ENCODE results near the gene RXRA.

RXRA gene

DNA sequence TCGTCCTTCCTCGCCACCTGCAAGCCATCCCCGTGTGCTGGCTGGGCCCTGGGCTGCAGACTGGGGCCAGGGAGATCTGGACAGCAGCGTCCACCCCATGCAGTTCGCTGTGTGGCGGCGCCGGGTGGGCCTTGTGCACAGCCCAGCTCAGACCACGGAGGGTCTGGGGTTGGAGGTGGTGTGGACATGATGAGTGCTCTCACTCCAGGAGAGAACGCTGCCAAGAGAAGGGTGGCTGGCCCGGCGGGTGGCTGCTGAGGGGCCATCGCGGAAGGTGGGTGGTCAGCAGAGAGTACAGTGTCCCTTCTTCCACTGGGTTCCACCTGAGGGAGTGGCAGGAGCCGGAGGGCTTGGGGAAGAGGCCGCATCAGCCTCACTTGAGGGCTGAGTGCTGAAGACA lies 44.4 kb downstream of the RXRA start:
- DNase-seq: no peak

DNA sequence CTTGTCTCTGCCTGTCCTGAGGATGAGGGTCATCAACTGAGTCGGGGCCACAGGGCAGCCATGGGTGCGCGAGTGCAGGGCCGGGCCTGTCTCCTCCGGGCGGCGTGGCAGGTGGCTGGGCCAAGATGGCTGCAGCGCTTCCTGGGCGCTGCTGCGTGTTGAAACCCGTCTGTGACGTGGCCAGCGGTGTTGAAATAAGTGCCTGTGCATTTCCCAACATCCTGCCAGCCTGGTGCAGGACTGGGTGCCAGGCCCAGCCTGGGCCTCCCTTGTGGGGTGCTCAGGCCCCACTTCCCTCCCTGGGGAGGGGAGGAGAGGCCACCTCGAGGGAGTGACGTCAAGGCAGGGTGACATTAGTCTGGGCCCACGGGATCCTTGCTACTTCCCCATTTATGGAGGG lies 45.5 kb downstream of the RXRA start:
- DNase-seq: no peak

DNA sequence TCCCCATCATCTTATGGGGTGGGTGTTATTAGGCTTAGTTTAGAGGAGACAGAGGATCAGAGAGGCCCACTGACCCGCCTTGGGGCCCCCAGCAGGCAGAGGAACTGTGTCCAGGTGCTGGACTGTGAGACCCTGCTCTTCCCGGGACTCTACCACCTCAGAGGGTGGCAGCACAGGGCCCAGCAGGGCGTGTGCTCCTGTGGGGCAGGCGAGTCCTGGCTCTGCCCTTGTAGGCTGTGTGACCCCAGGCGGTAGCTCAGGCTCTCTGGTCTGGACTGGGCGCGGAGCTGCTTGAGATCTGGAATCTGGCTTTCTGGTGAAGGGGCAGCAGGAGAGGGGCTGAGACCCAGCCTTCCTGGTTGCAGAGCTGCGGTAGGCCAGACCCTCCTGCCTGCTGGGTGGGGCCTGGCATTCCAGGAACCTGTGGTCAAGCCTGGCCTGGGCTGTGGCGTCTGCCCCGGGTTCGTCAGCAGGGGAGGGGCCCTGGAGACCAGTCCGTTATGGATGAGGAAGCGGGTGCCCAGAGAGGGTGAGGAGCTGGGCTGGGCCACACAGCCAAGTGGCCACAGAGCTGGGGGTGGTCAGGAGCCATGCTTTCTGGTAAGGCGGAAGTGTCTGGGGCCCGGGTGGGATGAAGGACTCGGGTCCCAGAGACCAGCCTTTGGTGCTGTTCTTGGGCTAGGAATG lies 46.5 kb downstream of the RXRA start:
- no peak for DNase-seq

DNA sequence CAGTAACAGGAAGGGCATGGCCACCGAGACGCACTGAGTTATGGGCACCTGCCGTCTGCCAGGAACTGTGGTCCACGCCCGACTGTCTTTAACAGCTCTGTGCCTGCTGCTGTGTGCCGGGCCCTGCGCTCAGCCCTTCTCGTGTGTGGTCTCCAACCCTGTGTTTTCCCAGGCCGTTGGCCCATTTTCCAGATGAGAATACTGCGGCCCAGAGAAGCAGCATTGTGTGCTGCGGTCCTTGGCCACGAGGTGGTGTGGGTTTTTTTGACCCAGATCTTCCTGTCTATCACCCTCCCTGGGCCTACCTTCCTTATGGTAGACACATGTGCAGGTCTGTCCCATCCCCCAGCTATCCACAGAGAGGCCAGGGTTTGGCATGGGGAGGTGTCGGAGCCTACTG lies 47.0 kb downstream of the RXRA start:
- peak; percentile 44 for DNase-seq

DNA sequence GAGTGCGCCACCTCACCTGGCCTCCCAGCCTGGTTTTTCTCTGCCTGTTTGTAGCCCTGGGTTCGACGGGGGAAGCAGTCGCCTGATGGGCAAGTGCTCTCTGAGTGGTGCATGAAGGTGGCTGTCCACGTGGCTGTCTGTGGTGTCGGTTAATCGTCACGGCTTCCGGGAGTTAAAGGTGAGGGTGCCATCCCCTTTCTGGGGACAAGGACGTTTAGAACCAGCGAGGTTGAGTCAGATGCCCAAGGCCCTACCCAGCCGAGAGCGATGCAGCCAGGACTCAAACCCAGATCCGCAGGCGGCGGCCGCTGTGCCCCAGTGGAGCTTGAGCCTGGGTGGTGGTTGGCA lies 47.7 kb downstream of the RXRA start:
- DNase-seq: no peak

DNA sequence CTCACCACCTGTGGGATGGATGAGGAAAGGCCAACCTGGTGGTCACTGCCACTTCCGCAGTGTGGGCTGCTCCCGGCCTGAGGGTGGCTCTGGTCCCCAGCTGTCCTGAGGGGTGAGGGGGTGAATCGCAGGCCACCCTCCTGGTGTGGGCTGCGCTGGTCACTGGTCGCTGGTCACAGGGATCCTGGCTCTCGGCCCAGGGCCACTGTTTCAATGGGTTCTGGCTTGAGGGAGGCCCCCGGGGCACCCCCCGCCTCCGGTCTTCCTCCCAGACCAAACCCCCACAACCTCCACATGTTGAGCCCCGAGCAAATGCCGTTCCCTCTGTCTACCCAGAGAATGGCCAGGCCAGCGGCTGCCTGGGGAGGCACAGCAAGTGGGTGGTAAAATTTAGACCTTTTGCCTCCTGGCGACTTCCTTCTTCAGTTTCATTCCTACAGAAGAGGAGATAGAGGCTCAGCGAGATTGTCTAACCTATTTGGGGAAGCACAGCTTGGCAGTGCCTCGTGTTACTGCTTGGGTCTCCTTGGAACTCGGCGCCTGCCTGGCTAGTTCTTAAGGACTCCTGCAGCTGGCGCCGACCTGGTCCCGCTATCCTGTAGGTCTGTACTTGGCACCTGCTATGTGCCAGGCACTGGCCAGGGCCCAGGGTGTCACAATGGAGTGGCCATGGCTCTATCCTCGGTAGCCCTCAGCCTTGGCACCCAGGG lies 48.2 kb downstream of the RXRA start:
- no peak for DNase-seq

DNA sequence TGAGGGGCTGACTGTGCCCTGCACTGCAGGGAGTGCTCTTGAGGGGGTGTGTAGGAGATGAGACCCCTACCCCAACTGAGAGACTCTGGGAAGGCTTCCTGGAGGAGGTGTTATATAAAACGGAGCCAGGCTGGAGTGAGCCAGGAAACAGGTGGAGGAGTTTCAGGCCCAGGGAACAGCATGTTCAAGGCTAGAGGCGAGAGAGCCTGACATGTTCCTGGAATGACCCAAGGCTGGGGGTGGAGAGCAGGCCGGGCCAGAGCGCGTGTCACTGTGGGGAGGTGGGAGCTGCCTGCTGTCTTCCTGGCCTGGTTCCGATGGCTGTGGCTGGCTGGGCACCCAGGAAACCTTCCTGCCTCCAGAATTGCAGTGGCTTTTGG lies 48.7 kb downstream of the RXRA start:
- no peak for DNase-seq

DNA sequence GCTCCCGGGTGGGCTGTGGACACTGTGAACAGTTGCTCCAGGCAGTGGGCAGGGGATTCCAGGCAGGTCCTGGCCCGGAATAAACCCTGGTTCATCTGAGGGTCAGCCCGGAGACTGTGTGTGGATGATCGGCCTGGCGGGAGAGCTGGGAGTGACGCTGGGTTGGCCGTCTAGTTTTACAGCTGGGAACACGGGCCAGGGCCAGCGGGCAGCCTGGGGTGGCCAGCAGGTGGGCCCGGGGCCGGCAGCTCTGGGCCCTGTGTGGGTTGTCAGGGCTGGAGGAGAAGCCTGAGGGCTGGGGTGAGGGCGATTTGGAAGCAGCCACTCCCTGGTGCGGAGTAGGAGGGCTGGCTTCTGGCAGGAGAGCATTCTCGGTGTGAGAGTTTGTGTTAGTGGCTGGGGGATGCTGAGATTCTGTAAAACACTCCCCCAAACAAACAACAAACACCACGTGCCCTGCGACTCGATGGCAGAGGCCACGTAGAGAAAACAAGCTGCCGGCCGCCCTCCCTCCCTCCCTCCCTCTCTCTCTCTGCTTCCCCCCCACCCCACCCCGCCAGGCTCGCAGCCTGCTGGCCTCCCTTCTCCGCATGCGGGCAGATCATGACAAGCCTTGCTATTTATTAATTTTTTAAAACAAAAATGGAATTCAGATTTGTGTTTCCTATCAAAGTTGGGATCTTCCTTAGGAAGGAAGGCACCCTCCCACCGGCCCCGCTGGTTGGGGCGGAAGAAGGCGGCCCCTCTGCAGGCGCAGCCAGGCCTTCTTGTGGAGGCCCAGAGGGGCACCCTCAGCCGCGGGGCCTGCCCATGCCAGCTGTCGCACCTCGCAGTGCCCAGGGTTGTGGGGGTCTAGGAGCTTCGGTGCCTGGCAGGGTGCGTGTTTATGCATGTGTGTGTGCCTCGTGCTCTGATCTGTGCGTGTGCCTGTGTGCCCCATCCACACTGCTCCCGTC lies 49.5 kb downstream of the RXRA start:
- no peak for DNase-seq

DNA sequence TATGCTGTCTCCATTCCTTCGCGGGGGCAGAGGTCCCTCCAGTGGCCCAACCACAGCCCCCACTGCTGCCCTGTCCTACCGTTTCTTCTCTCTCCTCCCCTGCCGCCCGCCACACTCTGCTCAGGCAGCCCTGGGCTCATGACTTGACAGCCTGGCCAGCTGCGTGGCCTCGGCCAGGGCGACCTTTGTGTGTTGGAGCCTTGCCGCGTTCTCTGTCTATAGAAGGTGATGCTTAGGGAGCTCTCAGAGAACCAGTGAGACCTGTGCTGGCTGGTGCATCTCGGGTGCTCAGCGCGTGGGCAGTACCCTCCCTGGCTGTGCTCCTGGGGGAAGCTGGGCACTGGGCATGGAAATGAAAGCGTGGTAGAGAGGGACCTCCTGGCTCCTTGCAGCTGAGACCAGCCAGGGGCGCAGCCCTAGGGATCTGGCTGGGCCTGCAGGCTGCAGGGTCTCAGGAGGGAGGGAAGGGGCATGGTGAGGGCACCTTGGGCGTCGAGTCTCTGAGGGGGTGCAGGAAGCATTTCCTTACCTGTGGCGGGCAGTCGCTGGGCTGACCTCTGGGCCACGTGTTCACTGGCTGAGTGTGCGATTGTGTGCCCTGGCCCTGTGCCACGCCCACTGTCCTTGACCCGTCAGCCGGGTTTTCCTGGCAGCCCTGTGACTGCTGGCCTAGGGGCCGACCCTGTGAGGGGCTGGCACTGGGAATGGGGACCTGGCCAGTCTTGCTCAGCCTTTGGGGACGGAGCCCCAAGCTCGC lies 50.3 kb downstream of the RXRA start:
- no peak for DNase-seq

DNA sequence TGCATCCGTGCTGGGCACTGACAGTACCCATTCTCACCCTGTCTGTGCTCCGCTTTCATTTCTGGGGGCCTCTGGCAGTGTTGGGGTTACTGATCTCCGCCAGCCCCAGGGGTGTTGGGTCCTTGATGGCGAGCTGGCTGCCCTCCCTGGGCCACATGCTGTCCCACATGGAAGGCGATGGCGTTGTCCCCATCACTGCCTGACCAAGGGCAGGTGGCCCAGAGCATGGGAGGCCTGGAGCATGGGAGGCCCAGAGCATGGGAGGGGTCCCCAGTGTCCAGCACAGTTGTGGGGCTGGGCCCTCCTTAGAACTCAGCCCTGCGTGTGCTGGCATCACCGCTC lies 50.9 kb downstream of the RXRA start:
- DNase-seq: no peak

DNA sequence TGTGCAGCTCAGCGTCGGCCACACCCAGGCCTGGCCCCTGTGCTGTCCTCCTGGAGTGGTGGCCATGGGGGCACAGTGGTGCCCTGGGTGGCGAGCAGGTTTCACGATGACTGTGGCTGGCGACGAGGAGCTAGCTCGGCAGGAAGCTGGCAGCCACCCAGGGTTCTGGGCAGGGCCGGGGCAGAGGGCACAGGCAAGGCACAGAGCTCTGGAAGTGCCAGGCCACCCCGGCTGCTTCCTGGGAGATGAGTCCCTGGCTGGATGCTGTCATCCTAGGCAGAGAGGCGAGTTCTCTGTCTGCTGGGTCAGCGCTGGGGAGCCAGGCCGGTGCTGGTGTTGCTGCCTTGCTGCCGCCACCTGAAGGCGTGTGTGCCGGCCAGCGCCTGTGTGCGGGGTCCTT lies 51.7 kb downstream of the RXRA start:
- no peak for DNase-seq

DNA sequence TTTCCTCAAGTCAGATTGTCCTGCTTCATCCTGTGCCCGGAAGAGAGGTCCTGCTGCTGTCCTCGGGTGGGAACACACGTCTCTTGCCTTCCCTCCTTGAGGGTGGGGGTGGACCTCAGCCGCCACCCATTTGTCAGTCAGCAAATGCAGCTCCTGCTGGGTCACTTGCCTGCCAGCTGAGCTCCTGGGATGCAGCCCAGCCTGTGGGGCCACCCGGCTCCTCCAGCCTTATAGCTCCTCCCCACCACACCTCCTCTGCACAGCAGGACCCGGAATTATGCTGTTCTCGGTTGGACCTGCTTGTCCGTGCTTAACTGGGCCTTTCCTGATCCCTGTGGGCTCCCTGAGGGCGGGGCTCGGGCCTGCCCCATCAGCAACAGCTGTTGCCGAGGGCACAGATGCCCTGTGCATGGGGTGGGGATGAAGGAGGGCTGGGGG lies 52.7 kb downstream of the RXRA start:
- DNase-seq: no peak

DNA sequence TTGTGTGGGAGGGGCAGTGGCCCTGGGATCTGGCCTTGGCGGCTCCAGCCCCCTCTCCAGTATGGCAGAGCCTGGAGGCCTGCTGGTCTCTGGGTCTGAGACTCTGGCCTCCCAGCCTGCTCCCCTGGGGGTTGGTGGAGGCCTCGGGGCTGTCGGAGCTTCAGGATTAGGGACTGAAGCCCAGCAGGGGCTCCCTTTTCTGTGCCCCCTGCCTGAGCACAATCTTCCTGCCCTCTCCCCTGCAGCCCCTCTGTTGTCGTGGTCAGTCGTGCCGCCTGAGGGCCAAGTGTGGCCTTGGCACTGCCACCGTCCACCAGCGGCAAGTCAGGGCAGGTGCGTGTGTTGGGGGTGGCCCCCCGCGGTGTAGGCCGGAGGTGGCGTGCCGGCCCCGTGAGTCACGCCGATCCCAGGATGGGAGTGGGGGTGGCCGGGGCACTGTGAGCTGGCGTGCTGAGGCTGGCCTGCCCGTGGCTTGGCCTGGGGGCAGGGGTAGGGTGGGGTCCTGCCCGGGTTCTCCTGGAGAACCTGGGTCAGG lies 53.6 kb downstream of the RXRA start:
- DNase-seq: no peak

DNA sequence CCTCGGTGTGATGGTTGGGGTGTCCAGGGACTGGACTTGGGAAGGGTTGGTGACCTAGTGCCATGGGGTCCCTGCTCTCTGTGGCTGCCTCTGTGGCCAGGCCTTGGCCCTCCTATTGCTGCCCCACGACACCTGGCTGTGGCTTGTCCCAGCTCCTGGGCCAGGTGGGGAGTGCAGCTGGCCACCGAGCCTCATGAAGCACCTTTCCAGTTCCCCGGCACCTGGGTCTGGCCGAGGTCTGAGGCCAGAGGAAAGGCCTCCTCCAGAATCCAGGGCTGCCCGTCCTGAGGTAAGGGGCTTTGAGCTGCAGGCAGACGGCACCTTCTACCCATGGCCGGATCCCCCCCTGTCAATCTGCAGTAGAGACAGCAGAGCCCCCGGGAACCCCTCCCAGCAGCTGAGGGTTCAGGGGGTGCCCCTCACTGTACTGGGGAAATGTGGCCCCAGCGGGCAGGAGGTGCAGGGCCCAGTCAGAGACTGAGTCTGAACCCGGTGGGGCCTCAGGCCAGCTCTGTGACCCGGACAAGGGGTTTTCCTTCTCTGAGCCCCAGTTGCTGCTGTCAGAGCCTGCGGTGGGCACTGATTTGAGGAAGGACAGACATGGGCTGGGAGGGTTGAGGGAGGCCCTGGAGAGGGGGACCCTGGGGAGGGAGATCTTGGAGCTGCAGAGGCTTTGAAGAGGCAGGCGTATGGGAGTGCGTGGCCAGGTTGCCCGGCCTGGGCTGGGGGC lies 54.5 kb downstream of the RXRA start:
- no peak for DNase-seq

DNA sequence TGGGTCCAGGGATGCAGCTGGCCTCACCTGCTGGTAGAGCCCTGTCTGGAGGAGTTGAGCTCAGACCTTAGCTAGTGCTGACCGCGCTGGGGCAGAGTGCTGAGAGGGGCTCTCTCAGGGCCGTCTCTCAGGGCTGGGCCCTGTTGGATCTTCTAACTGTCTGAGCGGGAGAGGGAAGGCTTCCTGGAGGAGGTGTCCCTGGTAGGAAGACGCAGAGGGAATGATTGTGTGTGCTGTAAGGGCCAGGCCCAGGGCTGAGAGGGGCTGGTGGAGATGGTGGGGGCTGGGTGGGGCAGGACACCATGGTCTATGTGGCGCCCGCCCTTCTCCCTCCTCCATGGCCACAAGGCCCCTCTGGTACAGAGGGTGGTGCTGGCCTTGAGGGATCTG lies 55.0 kb downstream of the RXRA start:
- DNase-seq: no peak

DNA sequence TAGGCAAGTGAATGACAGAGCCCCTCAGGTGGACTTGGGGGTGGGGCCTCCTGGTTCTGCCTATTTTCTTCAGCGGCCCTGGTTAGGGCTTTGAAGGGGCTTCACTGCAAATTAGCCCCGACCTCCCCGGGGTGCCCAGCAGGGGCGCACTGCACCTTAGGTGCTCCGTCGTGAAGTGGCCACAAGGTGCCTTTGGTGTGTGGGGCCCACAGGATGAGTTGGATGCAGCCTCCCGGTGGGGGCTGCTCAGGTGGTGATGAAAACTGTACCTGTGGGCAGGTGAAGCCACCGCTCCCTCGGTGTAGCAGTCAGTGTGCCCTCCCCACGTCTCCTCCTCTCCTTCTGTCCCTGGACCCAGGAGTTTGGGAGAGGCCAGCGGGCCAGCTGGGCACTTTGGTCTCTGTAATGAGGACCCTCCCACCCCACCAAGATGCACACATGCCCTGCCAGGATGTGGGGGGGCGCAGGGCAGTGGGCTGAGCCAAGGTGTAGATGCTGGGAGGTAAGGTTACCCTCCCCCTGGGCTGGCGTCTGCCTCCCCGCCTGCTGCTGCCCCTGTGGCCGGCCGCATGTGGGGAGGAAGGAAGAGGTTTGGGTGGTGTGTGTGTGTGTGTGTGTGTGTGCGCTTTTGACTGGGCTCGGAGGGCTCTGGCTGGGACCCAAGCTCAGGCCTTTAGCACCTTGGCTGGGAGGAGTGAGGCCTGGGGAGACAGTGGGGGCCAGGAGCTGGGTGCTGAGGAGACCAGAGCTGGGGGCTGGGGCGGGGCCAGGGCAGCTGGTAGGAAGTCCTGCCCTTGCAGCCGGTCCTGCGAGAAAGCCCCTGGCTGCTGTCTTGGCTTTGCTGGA lies 55.6 kb downstream of the RXRA start:
- DNase-seq: peak; percentile 63

DNA sequence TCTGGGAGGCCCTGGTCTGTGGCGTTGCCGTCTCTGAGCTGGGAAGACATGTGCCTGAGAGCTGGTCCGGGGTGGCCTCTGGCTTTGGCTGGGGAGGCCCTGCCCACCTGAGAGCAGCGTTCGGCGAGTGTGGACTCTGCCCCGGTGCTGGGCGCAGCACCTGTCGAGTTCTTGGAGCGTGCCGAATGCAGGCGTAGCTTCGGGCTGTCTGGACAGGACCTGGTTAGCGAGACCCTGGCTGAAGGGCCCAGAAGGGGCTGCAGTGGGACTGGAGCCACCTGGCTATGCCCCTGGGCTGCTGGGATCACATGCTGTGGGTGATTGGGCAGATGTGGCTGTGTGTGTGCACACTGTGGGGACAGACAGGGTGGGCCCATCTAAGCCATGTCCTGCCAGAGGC lies 56.5 kb downstream of the RXRA start:
- no peak for DNase-seq

DNA sequence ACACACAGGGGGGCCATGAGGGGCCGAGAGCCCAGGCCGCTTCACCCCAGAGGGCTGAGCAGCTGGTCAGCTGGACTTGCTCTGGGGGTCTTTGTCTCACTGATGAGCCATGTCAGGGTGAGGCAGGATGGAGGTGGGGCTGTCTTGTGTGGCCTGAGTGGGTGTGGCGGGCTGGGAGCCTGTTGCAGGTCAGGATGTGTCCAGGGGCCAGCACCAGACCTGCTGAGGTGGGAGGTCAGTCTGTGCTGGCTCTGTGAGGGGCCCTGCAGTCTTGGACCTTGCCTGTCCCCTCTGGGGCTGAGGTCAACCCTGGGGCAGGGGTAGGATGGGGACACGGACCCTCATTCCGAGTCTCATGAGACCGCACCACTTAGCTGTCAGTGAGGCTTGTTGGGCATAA lies 56.9 kb downstream of the RXRA start:
- DNase-seq: no peak

DNA sequence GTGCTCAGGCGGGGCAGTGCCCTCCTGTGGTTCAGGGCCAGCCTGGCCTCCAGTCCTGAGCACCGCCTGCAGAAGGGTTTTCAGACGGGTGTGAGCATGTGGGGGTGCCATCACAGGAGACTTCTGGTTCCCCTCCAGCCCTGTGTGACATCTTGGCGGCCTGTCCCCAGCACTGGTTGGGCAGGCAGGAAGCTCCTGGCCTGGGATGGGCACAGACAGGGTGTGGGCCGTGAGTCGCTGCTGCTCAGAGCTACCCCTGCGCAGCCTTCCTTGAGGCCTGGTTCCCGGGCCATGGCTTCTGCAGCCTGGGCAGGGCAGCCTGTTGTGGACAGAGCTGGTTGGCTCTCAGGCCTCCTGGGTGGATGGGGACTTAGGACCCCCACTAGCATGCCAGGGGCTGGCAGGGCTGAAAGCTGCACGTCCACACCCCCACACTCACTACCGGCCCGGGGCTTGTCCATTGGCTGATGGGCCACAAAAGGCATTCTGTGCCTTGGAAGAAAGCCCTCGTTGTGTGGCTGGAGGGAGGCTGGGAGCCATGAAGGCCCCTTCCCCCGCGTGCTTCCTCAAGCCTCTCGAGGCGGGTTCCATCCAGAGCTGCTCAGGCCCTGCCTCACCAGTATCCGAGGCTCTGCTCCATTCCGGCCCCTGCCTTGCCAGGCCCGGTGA lies 58.7 kb downstream of the RXRA start:
- peak; percentile 29 for DNase-seq

DNA sequence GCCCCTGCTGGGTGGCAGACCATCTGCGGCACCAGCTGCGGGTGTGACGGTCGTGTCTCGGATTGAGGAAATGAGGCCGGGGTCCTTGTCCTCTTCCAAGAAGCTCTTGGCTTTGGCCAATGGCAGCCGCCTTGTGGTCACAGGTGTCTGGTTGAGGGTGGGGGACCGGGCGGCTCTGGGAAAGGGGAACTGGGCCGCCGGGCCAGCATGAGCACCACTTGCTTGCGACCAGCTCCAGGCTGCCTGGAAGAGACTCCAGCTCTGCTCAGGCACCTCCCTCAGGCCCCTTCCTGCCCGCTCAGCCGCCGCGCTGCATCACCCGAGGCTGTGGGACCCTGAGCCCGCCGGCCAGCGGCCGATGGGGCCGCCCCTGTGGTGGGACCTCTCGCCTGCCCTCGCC lies 59.7 kb downstream of the RXRA start:
- no peak for DNase-seq

Data from hematopoietic multipotent progenitor cell treated with erythropoietin and hydrocortisone succinate and interleukin-3 and kit ligand, for 6 days (in vitro differentiated cells).